HG03135 (cell line): Measurements from ENCODE around the gene FGD2.
"Not testable (repeated sequence)": the region's sequence is repeated elsewhere in the genome, so short reads cannot be mapped to it uniquely, and the experiment has no call there.

Source experiments
- ATAC-seq: cut with Tn5 transposase; IDR thresholded peaks from one replicate; pipeline ENCODE4 v1.9.1; 2021; ENCODE audit warnings: mild to moderate bottlenecking, moderate library complexity; ENCODE audit not compliant: unreplicated experiment

The FGD2 gene

DNA sequence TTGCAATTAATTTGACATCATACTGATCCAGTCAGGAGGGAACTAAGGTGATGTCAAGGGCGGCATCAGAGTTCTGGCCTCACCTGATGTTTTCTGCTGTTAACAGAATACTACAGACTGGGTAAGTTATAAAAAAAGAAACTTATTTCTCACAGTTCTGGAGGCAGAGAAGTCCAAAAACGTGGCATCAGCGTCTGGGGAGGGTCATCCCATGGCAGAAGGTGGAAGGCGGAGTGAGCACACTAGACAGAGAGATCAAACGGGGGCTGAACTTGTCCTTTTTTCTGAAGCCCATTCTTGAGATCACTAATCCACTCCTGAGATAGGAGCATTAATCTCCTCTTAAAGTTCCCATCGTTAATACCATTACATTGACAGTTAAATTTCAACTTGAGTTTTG, 16.2 kb upstream of the FGD2 start:
- no peak for ATAC-seq

DNA sequence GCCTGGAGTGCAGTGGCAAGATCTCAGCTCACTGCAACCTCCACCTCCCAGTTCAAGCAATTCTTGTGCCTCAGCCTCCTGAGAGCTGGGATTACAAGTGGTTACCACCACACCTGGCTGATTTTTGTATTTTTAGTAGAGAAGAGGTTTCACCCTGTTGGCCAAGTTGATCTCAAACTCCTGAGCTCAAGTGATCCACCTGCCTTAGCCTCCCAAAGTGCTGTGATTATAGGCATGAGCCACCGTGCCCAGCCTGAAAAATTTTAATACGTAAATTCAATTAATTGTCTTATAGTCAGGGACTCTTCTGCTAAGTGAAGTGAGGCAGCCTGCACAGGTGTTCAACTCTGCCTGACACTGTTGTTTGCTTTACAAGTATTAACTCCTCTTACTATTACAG, 15.1 kb upstream of the FGD2 start:
- not testable (repeated sequence) for ATAC-seq

DNA sequence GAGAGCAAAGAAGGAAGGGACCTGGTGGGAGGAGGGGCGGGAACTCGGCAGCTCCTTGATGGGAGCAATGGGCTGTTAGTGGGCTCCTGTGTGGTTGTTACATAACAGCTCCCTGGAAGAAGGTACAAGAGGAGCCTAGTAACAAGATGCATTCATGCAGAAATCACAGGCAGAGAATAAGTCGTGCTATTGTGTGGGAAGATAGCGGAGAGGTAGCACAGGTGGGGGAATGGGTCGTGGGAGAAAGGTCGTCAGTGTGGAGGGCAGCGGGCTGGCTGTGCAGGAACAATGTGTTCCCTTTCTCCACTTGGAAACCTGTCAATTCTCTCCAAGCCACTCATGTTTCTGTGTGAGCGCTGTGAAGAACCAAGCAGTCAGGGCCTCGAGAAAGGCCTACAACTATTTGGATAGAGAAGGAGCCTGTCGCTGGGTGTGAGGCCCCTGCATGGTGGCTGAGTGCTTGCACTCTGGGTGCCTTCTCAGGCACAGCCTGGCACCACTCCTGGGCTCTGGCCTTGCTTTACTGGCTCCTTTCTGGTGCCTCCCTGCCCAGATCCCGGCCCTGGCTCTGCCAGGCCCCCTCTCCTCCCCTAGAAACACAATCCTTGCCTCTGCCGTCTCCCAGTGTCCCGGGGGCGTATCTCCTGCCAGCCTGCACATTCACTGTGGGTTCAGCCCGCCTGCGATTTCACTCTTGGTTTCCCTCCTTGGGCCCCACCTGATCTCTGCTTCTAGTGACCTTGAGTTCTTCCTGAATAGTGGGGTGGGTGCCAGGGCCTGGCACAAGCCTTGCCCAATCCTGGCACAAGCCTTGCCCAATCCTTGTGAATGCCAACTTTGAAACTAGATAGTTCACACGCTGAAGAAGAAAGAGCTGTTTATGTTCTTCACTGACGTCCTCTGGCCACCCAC, 7.4 kb upstream of the FGD2 start:
- no peak for ATAC-seq

DNA sequence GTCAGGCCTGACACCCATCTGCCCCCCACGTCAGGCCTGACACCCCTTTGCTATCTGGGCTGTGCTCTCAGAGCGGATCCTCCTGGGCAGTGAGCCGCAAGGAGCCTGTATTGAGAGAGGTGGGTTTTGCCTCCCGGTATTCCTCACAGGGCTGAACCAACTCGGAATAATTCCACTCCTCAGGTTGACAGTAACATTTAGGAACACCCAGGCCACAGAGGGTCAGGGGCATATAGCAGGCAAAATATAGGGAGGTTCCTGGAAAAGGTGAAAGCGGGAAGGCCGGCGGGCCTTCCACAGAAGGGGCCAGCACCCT, 6.8 kb upstream of the FGD2 start:
- ATAC-seq = no peak

DNA sequence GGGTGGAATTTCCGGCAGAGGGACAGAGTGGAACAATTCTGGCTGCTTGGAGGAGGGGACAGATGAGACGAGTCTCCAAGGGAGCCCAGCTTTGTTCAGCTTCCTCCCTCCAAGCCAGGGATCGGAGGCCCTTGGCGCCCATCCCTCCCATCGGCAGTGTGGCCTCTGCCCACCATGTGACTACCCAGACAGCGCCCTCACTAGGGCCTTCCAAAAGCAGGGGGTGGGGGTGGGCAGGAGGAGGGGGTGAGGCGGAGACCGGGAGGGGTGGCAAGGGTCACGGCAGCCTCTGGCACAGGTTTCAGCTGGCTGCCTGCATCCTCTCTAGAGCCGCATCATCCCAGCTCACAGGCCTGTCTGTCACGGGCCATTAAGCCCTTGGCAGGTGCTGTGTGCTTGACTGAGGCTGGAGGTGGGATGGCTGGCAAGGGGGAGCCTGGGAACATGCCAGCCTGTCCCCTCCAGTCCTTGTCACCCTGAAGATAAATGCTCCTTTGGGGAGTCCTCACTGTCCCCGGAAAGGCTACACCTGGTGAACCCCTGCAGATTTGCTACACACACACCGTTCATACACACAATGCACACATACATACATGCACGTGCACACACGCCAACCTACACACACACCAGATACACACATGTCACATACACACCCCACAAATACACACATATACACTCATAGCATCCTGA, 6.2 kb upstream of the FGD2 start:
- ATAC-seq = no peak

DNA sequence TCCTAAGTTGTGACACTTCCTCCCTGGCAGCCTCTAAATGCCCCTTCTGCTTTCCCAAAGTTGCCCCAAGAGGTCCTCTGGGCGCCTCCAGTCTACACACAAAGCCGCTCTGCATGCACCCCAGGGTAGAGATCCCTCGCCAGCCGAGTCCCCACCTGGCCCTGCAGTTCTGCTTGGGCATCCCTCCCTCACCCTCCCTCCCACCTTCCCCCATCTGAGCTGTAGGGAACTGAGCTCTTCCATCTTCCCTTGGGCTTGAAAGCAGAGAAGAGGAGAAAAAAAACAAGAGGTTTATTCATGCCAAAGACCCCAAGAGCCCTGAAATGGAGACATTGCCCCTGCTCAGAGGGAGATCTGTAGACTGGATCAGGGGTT, 5.7 kb upstream of the FGD2 start:
- no peak for ATAC-seq

DNA sequence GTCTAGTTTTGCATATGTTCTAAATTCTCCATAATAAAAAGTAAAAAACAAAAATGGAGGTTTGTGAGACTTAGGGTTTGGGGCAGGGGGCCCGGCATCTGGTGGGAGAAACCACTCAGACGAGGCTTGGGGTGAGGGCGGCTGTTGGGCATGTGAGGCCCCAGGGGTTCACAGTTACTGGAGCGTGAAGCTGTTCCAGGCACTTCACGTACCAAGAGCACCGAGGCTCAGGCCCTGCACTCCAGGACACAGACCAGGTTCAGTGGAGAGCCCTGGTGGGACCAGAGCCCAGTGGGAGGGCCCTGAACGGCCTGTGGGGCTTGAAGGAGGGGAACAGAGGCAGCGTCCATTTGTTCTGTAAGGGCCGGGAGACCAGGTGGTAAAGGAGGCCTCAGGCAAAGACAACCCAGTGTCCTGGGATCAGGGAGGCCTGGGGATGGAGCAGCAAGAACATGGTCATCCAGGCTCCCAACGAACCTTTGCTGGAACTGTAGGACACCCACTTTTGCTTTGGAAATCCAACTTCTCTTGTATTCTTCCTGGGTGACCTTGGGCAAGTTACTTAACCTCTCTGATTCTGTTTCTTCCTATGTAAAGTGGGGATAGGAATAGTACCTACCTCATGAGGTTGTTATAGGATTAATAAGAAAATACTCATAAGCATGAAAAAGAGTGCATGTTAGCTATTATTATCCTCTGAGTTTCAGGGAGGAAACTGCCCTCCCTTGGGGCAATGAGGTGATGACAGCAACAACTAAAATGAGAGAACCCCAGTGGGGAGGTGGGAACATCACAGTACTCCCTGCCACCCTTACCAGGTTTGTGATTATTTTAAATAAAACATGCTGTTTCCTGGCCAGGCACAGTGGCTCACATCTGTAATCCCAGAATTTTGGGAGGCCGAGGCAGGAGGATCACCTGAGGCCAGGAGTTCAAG, 1.1 kb upstream of the FGD2 start:
- ATAC-seq = no peak

DNA sequence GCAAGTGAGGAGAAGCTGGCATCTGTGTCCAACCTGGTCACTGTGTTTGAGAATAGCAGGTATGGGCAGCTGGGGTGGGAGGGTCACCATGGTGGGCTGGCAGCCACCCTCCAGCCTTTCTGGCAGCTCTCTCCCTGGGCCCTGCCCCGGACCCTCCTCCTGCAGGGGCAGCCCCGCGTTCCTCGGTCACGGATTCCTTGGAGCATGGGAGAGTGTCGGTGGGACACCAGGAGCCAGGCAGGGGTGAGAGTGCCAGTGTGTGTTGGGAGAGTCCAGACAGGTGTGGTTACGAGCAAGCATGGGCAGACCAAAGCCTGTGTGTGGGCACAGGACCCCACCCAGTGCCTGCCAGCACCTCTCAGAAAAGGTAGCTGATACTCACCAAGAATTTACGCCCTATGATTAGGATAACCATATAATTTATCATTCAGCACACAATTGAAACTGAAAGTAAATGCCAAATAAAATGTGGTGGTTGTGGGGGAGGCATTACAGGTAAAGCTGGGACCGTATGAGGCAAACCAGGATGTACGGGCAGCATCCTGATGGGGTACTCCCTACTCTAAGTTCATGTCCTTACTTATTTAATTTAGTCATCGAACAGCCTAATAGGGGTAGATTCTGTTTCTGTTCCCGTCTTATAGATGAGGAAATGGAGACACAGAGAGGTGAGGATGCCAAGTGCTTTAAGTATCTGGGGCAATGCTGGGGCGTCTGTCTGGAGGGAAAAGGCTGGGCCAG, 542 bp downstream of the FGD2 start:
- ATAC-seq = peak; percentile 7

DNA sequence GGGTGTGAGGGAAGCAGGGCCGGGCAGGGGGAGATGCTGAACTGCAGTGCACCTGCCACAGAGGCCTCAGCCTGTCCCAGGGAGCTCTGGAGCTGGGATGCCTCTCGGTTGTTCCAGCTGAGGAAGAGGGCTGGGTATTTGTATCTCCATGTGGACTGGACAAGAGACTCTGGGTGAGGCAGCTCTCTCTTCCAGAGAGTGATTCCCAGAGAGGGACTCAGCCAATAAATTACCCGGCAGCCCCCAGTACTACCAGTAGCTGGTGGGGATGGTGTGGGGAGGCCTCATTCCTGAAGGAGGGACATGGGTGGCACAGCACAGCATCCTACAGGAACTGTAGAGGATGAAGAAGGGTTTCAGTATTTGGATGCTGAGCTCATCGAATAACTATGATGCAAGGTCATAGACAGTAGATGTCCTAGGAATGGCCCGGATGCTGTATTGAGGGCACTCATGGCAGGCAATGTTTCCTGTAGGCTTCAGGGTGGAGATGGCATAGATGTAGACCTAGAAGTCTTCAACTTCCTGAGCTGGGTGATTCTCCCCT, 1.4 kb downstream of the FGD2 start:
- no peak for ATAC-seq

DNA sequence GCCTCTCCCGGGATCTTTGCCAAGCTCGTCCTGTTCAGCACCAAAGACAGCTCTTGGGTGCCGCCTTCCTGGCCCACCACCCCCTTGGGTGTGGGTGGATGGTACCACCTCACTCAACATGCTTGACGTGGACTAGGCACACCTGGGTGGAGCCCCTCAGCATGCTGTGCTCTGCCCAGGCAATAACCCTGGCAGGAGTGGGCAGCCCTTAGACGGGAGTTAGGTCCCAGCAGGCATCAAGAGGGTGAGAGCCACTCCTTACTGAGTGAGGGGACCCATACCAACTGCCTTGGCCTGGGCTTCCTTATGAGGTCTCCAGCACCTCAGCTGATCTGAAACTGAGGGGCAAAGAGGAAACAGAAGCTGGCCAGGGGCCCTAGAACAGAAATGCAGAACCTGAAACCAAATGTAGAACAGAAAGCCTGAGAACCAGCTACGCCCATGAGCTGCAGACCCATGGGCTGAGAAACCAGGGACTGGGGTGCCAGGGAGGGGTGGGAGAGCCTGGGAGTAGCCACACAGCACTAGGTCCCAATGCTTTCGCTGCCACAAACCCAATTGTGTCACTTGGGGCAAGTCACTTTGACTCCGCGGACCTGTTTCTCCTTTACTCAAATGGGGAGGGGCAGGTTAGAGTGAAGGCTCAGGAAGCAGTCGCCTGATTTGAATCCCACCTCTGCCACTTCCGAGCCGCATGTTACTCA, 2.0 kb downstream of the FGD2 start:
- no peak for ATAC-seq

DNA sequence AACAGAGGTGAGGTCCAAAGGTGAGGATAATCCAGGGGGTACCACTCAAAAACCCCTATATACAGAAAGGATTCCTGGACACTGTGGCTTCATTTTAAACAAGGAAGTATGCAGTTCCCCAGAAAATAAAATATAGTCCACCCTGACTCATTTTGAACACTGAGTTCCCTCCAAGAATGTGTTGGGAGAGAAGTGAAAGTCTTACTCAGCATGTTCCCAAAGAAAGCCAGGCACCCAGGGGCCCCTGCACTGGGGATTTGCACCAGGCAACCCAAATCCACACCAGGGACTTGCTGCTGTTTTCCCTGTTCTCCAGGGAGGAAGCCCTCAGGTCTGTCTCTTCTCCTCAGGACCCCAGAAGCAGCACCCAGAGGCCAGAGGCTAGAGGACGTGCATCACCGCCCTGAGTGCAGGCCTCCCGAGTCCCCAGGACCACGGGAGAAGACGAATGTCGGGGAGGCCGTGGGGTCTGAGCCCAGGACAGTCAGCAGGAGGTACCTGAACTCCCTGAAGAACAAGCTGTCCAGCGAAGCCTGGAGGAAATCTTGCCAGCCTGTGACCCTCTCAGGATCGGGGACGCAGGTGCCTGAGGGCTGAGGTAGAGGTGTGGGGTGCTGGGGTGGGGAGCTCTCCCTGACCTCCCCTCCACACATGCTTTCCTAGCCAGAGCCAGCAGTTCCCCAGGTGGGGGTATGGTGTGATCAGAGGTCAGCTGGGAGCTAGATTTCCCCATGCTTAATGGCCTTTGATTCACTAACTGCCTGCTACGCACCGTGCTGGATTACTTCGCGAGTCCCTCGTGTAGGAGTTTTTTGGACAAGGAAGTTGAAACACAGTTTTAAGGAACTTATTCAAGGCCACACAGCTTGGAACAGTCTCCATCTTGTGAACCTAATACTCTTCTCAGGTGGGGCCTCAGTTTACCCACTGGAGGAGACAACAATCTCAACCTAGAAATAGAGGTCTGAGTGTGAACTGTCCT, 3.3 kb downstream of the FGD2 start:
- no peak for ATAC-seq

DNA sequence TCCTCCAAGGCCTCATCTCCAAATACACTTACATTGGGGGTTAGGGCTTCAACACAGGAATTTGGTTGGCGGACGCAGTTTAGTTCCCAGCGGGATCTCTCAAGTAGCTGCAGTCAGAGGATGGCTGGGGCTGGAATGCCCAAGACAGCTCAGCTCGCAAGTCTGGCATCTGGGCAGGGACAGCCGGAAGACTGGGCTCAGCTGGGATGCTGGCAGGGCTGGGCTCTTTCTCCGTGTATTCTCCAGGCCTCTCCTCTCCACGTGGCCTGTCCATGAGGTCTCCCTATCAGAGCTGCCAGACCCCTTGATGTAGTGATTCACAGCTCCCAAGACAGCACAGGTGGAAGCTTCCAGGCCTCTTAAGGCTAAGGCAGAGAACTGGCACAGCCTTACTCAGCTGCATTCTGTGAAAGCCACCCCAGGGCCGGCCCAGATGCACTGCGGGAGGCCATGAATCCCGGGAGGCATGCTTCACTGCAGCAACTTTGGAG, 5.0 kb downstream of the FGD2 start:
- ATAC-seq = no peak

DNA sequence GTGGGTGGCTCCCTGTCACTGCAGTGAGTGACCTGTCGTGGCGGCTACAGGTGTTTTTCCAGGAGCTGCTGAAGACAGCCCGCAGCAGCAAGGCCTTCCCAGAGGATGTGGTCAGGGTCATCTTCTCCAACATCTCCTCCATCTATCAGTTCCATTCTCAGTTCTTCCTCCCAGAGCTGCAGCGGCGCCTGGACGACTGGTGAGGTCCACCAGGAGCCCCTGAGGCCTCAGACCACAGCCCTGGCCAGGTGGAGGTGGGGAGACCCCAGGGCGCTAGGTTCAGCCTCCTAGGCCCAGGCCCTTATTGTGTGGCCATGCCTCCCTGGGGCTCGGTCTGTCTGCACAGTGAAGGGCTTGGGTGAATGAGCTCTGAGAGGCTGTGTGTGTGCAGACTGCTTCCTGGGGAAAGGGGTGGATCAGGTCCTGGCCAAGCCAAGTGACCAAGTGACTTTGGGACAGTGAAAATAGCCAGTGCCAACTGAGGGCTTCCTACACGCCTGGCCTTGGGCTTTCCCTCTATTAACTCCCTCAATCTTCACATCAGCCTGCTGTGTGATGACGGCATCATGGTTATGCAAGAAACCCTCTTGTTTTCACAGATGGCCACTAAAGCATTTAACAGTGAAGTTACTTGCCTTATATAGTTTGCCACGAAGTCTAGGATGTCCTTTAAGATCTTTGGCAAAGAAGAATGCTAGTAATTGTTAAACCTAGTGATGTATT, 6.4 kb downstream of the FGD2 start:
- ATAC-seq = no peak

DNA sequence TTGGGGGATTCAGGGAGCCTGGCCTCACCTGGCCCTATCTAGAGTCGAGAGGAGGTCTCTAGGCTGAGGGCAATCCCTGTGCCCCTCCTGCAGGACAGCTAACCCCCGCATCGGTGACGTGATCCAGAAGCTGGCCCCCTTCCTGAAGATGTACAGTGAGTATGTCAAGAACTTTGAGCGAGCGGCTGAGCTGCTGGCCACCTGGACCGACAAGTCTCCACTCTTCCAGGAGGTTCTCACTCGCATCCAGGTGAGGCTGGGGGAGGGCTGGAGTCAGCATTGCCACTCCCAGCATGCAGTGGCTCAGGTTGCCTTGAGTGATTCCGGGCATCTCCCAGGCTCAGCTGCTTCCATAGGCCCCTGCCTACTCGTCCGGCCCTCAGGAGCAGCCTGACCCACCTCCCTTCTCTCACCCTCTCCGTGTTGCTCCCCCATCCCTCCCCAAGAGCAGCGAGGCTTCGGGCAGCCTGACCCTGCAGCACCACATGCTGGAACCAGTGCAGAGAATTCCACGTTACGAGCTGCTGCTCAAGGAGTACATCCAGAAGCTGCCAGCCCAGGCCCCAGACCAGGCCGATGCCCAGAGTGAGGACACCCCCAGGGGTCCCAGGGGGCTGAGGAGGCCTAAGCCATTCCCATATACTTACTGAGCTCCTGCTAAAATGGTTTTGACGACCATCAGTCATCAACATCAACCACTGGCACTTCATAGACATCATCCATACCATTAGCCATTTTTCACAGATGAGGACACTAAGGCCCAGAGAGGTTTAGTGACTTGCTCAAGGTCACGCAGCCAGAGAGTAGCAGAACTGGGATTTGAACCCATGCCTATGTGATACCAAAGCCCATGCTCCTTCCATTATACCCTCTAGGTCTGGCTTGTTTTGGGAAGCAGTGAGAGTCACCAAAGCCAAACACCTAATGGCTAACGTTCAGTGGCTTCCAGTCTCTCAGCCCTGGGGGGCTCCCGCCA, 8.3 kb downstream of the FGD2 start:
- no peak for ATAC-seq

DNA sequence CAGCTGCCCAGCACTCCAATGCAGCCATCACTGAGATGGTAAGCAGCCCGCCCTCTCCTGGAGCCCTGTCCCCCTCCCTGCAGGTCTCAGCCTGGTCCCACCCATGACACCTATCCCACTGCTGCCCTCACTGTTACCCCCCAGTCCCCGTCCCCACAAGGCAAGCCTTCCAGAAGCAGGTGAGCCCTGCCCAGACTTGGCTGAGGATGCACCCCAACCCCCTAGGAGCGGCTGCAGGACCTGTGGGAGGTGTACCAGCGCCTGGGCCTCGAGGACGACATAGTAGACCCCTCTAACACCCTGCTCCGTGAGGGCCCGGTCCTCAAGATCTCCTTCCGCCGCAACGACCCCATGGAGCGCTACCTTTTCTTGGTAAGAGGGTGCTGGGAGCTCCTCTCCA, 9.2 kb downstream of the FGD2 start:
- no peak for ATAC-seq

DNA sequence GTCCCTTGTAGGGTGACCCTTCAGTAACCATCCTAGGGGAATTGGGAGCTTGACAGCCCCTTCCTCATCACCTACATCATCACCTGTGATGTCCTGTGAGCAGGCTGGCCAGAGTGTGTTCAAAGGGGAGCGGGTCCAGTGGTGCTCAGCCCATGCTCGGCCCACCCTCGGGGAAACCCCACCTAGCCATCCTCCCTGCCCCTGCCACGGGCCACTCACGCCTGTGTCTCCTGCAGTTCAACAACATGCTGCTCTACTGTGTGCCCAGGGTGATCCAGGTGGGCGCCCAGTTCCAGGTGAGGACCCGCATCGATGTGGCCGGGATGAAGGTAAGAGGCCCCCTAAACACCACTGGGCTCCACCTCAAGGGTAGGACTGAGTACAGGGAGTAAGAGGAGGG, 10.1 kb downstream of the FGD2 start:
- no peak for ATAC-seq

DNA sequence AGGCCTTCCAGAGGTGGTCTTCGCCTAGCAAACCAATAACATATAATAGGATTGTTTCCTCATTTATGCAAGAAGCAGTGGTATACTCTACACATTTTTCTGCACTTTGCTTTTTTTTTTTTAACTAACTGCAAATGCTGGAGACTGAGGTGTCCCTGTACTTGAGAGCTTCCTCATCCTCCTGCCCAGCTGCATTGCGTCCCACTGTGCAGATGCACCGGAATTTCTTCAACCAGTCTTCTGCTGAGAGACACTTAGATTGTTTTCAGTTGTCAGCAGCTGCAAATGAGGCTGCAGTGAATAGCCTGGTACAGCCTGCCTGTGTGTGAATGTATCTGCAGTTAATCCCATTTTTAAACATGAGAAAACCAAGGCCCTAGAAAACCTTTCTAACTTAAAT, 11.5 kb downstream of the FGD2 start:
- ATAC-seq = no peak
